IMR-90 (cell line): Measurements from ENCODE around the gene ROBO1. TPM values are rescaled to one million over a fixed set of nuclear protein-coding genes. Genes with fewer than 3 reads are reported as not detected.

ENCODE experiments used
- ATAC-seq: fragments of 200-7000 bp; cut with Tn5 transposase; 2 replicates; pipeline ENCODE4 v1.9.1; 2020; ENCODE audit warnings: low read depth, mild to moderate bottlenecking, moderate library complexity
- BruUV-seq: library from RNA; stranded (reverse); fragments of 400-500 nt; replicated peaks from 2 replicates; lab custom pipeline; 2021; lab: Mats Ljungman, UMichigan
- CTCF ChIA-PET: fragments of 300-600 bp; formaldehyde crosslinking; extraction: SDS; loops from one replicate; lab custom pipeline; 2021; ENCODE audit warnings: antibody characterized with exemption; lab: Yijun Ruan, JAX
- POLR2A ChIA-PET: fragments of 300-600 bp; sonication (Branson Sonifier 250); formaldehyde crosslinking; loops from one replicate; lab custom pipeline; 2022; ENCODE audit warnings: antibody characterized with exemption; ENCODE audit not compliant: unreplicated experiment; lab: Charles Lee
- DNase-seq: peaks from one replicate; pipeline ENCODE4 v3.0.0; 2013
- H2AFZ ChIP-seq: replicated peaks from 2 replicates; pipeline ENCODE3; 2013; ENCODE audit warnings: low read length, mild to moderate bottlenecking; ENCODE audit not compliant: poor library complexity
- H2AK5ac ChIP-seq: 2 replicates; pipeline ENCODE4 v1.6.1; 2013; ENCODE audit warnings: low read depth, low read length, inconsistent platforms
- H2AK9ac ChIP-seq: replicated peaks from 2 replicates; pipeline ENCODE3; 2013; ENCODE audit warnings: mild to moderate bottlenecking, low read depth, low read length, moderate library complexity; ENCODE audit not compliant: poor library complexity
- H2BK120ac ChIP-seq: 2 replicates; pipeline ENCODE4 v1.6.1; 2013; ENCODE audit warnings: low read depth, low read length, inconsistent platforms
- H2BK15ac ChIP-seq: 3 replicates; pipeline ENCODE4 v1.6.1; 2013; ENCODE audit warnings: low read depth, low read length, inconsistent platforms
- H2BK20ac ChIP-seq: 2 replicates; pipeline ENCODE4 v1.6.1; 2013; ENCODE audit warnings: low read depth, mild to moderate bottlenecking, inconsistent platforms, low read length, moderate library complexity
- H2BK5ac ChIP-seq: 2 replicates; pipeline ENCODE4 v1.6.1; 2013; ENCODE audit warnings: mild to moderate bottlenecking, low read depth, low read length, inconsistent platforms; ENCODE audit not compliant: poor library complexity, severe bottlenecking
- H3K14ac ChIP-seq: replicated peaks from 2 replicates; pipeline ENCODE4 v1.6.1; 2013; ENCODE audit warnings: low read depth, low read length, inconsistent platforms
- H3K18ac ChIP-seq: 2 replicates; pipeline ENCODE4 v1.6.1; 2013; ENCODE audit warnings: low read depth, low read length, control low read depth
- H3K23ac ChIP-seq: 2 replicates; pipeline ENCODE4 v1.6.1; 2013; ENCODE audit warnings: low read depth, low read length, inconsistent platforms
- H3K27ac ChIP-seq: 2 replicates; pipeline ENCODE4 v1.5.1; 2013; ENCODE audit warnings: mild to moderate bottlenecking, control low read depth, low read length; ENCODE audit not compliant: insufficient read depth
- H3K27me3 ChIP-seq: 2 replicates; pipeline ENCODE4 v1.6.1; 2013; ENCODE audit warnings: low read length; ENCODE audit not compliant: control insufficient read depth, insufficient read depth
- H3K36me3 ChIP-seq: 2 replicates; pipeline ENCODE4 v1.6.1; 2013; ENCODE audit warnings: low read length, mixed read lengths; ENCODE audit not compliant: control insufficient read depth, insufficient read depth
- H3K4ac ChIP-seq: 2 replicates; pipeline ENCODE4 v1.6.1; 2013; ENCODE audit warnings: low read depth, low read length, inconsistent platforms
- H3K4me1 ChIP-seq: 2 replicates; pipeline ENCODE4 v1.6.1; 2013; ENCODE audit warnings: low read length, mixed read lengths; ENCODE audit not compliant: control insufficient read depth, insufficient read depth
- H3K4me2 ChIP-seq: 2 replicates; pipeline ENCODE4 v1.6.1; 2013; ENCODE audit warnings: low read depth, mild to moderate bottlenecking, control low read depth, low read length, moderate library complexity
- H3K4me3 ChIP-seq: 2 replicates; pipeline ENCODE4 v1.5.1; 2013; ENCODE audit warnings: low read depth, mild to moderate bottlenecking, control low read depth, low read length, moderate library complexity; ENCODE audit not compliant: insufficient read depth
- H3K56ac ChIP-seq: 2 replicates; pipeline ENCODE4 v1.6.1; 2013; ENCODE audit warnings: low read length, inconsistent platforms; ENCODE audit not compliant: insufficient read depth; ENCODE audit errors: extremely low read depth
- H3K79me1 ChIP-seq, 2 experiments: 2 replicates each; pipeline ENCODE4 v1.6.1; 2013; ENCODE audit warnings: low read length in 2 of 2, inconsistent platforms in 1 of 2, low read depth in 1 of 2
- H3K9ac ChIP-seq: 2 replicates; pipeline ENCODE4 v1.6.1; 2013; ENCODE audit warnings: low read depth, low read length, control low read depth
- H3K9me1 ChIP-seq: 2 replicates; pipeline ENCODE4 v1.6.1; 2013; ENCODE audit warnings: low read length, inconsistent platforms; ENCODE audit not compliant: insufficient read depth
- H3K9me3 ChIP-seq: 2 replicates; pipeline ENCODE4 v1.6.1; 2013; ENCODE audit warnings: low read length; ENCODE audit not compliant: control insufficient read depth, insufficient read depth
- H4K20me1 ChIP-seq: 2 replicates; pipeline ENCODE4 v1.6.1; 2013; ENCODE audit warnings: low read length, inconsistent platforms; ENCODE audit not compliant: insufficient read depth
- H4K5ac ChIP-seq: 2 replicates; pipeline ENCODE4 v1.6.1; 2013; ENCODE audit warnings: mild to moderate bottlenecking, low read depth, low read length, control low read depth
- H4K8ac ChIP-seq, 2 experiments: 2 replicates each; pipeline ENCODE4 v1.6.1; 2013; ENCODE audit warnings: low read depth in 2 of 2, low read length in 2 of 2, control low read depth in 1 of 2, inconsistent platforms in 1 of 2
- H4K91ac ChIP-seq: 2 replicates; pipeline ENCODE4 v1.6.1; 2013; ENCODE audit warnings: low read depth, low read length, inconsistent platforms; ENCODE audit not compliant: insufficient read depth
- BHLHE40 ChIP-seq: fragments of 150-350 bp; IDR thresholded peaks from 2 replicates; pipeline ENCODE4 v1.6.1; 2016; ENCODE audit warnings: mild to moderate bottlenecking, low read depth, low read length
- CTCF ChIP-seq: conservative IDR thresholded peaks from 2 replicates; pipeline ENCODE4 v1.5.1; 2012; ENCODE audit warnings: mild to moderate bottlenecking, low read depth, low read length, improper control_type of control experiment
- ELK1 ChIP-seq: fragments of 150-350 bp; IDR thresholded peaks from 2 replicates; pipeline ENCODE4 v1.6.1; 2016; ENCODE audit warnings: low read depth, mild to moderate bottlenecking, low read length, moderate library complexity, borderline replicate concordance
- NFE2L2 ChIP-seq: fragments of 150-350 bp; IDR thresholded peaks from 2 replicates; pipeline ENCODE4 v1.6.1; 2016; ENCODE audit warnings: low read depth, mild to moderate bottlenecking, low read length
- RAD21 ChIP-seq: IDR thresholded peaks from 2 replicates; pipeline ENCODE4 v1.6.1; 2012; ENCODE audit warnings: low read length, improper control_type of control experiment
- SMC3 ChIP-seq: fragments of 150-350 bp; IDR thresholded peaks from 2 replicates; pipeline ENCODE4 v1.6.1; 2016; ENCODE audit warnings: low read depth, mild to moderate bottlenecking, antibody characterized with exemption, low read length, moderate library complexity
- WGBS, 2 experiments: methylation state at CpG; one replicate each; pipeline versions ENCODE4 v1.1.5 to v1.1.7; 2013; ENCODE audit warnings: missing lambda C conversion rate in 2 of 2; ENCODE audit not compliant: insufficient read length in 1 of 2; ENCODE audit errors: extremely low coverage in 2 of 2; 5-methylcytosine and 5-hydroxymethylcytosine counted together
- dilution Hi-C: fragments of 300-500 bp; cut with HindIII; formaldehyde crosslinking; loops from one replicate; pipeline ENCODE4 v1.14.3; 2018; ENCODE audit warnings: low sequenced_read_pairs; ENCODE audit not compliant: unreplicated experiment
- in situ Hi-C: fragments of 300-500 bp; cut with MboI; formaldehyde crosslinking; loops from 3 replicates; pipeline ENCODE4 v1.14.3; 2019; ENCODE audit warnings: low sequenced_read_pairs, inconsistent platforms, mixed read lengths
- intact Hi-C: fragments of 100-400 bp; cut with micrococcal nuclease; formaldehyde crosslinking; loops from 2 replicates; pipeline ENCODE4 v1.10.0; 2022
- polyA plus RNA-seq, 3 experiments: library from polyadenylated mRNA; depleted of rRNA; stranded (reverse); fragments of >200 nt; gene quantifications; 2 replicates each; pipeline ENCODE4 v1.2.3, GENCODE V29; 2012; ENCODE audit warnings: low replicate concordance in 1 of 3
- total RNA-seq: library from RNA; depleted of rRNA; stranded (reverse); fragments of >200 nt; gene quantifications from 2 replicates; pipeline ENCODE4 v1.2.3, GENCODE V29; 2012
- TF ChIP-seq, protein P1 (sequence below): fragments of 150-350 bp; IDR thresholded peaks from 2 replicates; pipeline ENCODE4 v1.6.1; 2017; ENCODE audit warnings: mild to moderate bottlenecking, antibody characterized with exemption, low read length, low read depth

ROBO1 gene
- total and polyA plus RNA-seq, 2 of the 4 experiments (the other 2 are of a cell fraction), result 24.1 to 53.9 TPM

GRCh38 chr3:79672075-79672474 lies 95.7 kb downstream of the ROBO1 start:
- Histone ChIP-seq H3K18ac (no peak overlapping the region), H3K9me1 (no peaks in the 10 kb centered on the region), H4K20me1 (no peaks in the 10 kb centered on the region), H2BK5ac (no peak overlapping the region), H2BK120ac (no peak overlapping the region), H4K8ac (no peak overlapping the region), H3K14ac (no peak overlapping the region), H3K56ac (no peak overlapping the region), H2BK20ac (no peak overlapping the region), H2BK15ac (no peak overlapping the region), H3K9ac (no peak overlapping the region), H3K4me2 (no peak overlapping the region), H3K4me1 (no peaks in the 10 kb centered on the region), H3K79me1 (no peaks in the 10 kb centered on the region), H2AK9ac (no peak overlapping the region), H3K4ac (no peak overlapping the region), H3K23ac (no peak overlapping the region), H2AFZ (no peak overlapping the region), H3K27me3 (no peaks in the 10 kb centered on the region), H4K91ac (no peak overlapping the region), H3K36me3 (no peaks in the 10 kb centered on the region), H3K4me3 (no peak overlapping the region), H2AK5ac (no peak overlapping the region), H3K27ac (no peak overlapping the region), H3K9me3 (no peaks in the 10 kb centered on the region), H4K5ac (no peak overlapping the region)
- BruUV-seq, result no TSS peak
- POLR2A ChIA-PET, result no interaction called here
- TF ChIP-seq CTCF (no peak), SMC3 (no peak), RAD21 (no peak), BHLHE40 (no peak), ELK1 (no peak), NFE2L2 (no peak)
- TF ChIP-seq, protein P1, sequence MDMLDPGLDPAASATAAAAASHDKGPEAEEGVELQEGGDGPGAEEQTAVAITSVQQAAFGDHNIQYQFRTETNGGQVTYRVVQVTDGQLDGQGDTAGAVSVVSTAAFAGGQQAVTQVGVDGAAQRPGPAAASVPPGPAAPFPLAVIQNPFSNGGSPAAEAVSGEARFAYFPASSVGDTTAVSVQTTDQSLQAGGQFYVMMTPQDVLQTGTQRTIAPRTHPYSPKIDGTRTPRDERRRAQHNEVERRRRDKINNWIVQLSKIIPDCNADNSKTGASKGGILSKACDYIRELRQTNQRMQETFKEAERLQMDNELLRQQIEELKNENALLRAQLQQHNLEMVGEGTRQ, result no peak
- dilution Hi-C loops (no loop called here), in situ Hi-C loops (no loop called here), intact Hi-C loops (no loop called here)
- no peak for ATAC-seq
- CTCF ChIA-PET, result no interaction called here
- WGBS, 2 experiments, result no CpG with 5 or more reads among the region's 1 CpG
- no peak for DNase-seq
